Measurements from ENCODE around the gene PPIE. TPM values are rescaled to one million over a fixed set of nuclear protein-coding genes. Genes with fewer than 3 reads are reported as not detected.
A peak's percentile ranks its signal among the peaks of the same experiment; 100 is the strongest.

The PPIE gene
- total RNA-seq, 2 experiments from 2014 or later, result 54.5 to 71.9 TPM

GRCh38 chr1:39727221-39727931, 11.3 kb upstream of the PPIE start:
- H3K4me1 ChIP-seq (ENCODE audit: insufficient read depth, low read length, poor library complexity, severe bottlenecking), result no peaks in the 10 kb centered on the region
- POLR2A ChIA-PET, result interaction anchor here (0.9 kb wide), 1 partner anchor 9 kb away, joined by 3 read pairs; no protein-coding TSS in a partner anchor

GRCh38 chr1:39727932-39728317, 10.8 kb upstream of the PPIE start:
- Histone ChIP-seq H3K9me3 (ENCODE audit: low read length) (no peaks in the 10 kb centered on the region), H2AFZ (ENCODE audit: low read length) (no peak overlapping the region), H3K4me3 (ENCODE audit: low read depth, low read length, poor library complexity, severe bottlenecking) (no peak overlapping the region), H3K36me3 (ENCODE audit: insufficient read depth, low read length) (no peaks in the 10 kb centered on the region), H3K4me1 (ENCODE audit: insufficient read depth, low read length, poor library complexity, severe bottlenecking) (no peaks in the 10 kb centered on the region), H4K20me1 (ENCODE audit: insufficient read depth, low read length) (no peaks in the 10 kb centered on the region), H3K4me2 (ENCODE audit: low read length) (peak overlapping the region; percentile 6; the same call in 1 of the 2 replicates), H3K27ac (ENCODE audit: low read depth, low read length, poor library complexity, severe bottlenecking) (no peak overlapping the region), H3K79me2 (ENCODE audit: insufficient read depth, low read depth, low read length) (no peaks in the 10 kb centered on the region), H3K9me2 (ENCODE audit: insufficient read depth, low read length) (no peaks in the 10 kb centered on the region)
- no peak for TF ChIP-seq EZH2phosphoT487 (IDR thresholded peaks at IDR 0.05; ENCODE audit: borderline replicate concordance, low read depth, low read length)
- TF ChIP-seq CTCF (conservative IDR thresholded peaks at IDR 0.05; ENCODE audit: low read length), result no peak
- ChIA-PET POLR2A (no interaction called here), CTCF (ENCODE audit: unreplicated experiment) (no interaction called here)
- intact Hi-C loops (cut with micrococcal nuclease; ENCODE audit: unreplicated experiment), result no loop called here
- no TSS peak for BruUV-seq (replicated peaks)
- DNase-seq (ENCODE audit: low spot score), result no peak

More at GRCh38 chr1:39727221-39727931, 11.3 kb upstream of the PPIE start:
- no peaks in the 10 kb centered on the region for H3K9me2 ChIP-seq (ENCODE audit: insufficient read depth, low read length)
- no peaks in the 10 kb centered on the region for H3K9me3 ChIP-seq (ENCODE audit: low read length)
- H4K20me1 ChIP-seq (ENCODE audit: insufficient read depth, low read length), result no peaks in the 10 kb centered on the region
- intact Hi-C loops (cut with micrococcal nuclease; ENCODE audit: unreplicated experiment), result no loop called here
- H3K36me3 ChIP-seq (ENCODE audit: insufficient read depth, low read length), result no peaks in the 10 kb centered on the region
- H3K4me2 ChIP-seq (ENCODE audit: low read length), result no peak overlapping the region
- CTCF ChIA-PET (ENCODE audit: unreplicated experiment), result no interaction called here
- BruUV-seq (replicated peaks), result no TSS peak
- no peak for DNase-seq (ENCODE audit: low spot score)
- H3K27ac ChIP-seq (ENCODE audit: low read depth, low read length, poor library complexity, severe bottlenecking), result no peak overlapping the region
- H3K4me3 ChIP-seq (ENCODE audit: low read depth, low read length, poor library complexity, severe bottlenecking), result no peak overlapping the region
- peak; percentile 75; the same call in 1 of the 2 replicates for TF ChIP-seq EZH2phosphoT487 (IDR thresholded peaks at IDR 0.05; ENCODE audit: borderline replicate concordance, low read depth, low read length)
- no peak for TF ChIP-seq CTCF (conservative IDR thresholded peaks at IDR 0.05; ENCODE audit: low read length)
- H2AFZ ChIP-seq (ENCODE audit: low read length), result no peak overlapping the region
- no peaks in the 10 kb centered on the region for H3K79me2 ChIP-seq (ENCODE audit: insufficient read depth, low read depth, low read length)

GRCh38 chr1:39729030-39729429, 9.7 kb upstream of the PPIE start:
- Histone ChIP-seq H3K9me2 (ENCODE audit: insufficient read depth, low read length) (no peaks in the 10 kb centered on the region), H2AFZ (ENCODE audit: low read length) (no peak overlapping the region), H3K36me3 (ENCODE audit: insufficient read depth, low read length) (no peaks in the 10 kb centered on the region), H3K79me2 (ENCODE audit: insufficient read depth, low read depth, low read length) (no peaks in the 10 kb centered on the region), H3K4me3 (ENCODE audit: low read depth, low read length, poor library complexity, severe bottlenecking) (no peak overlapping the region), H3K4me2 (ENCODE audit: low read length) (no peak overlapping the region), H3K27ac (ENCODE audit: low read depth, low read length, poor library complexity, severe bottlenecking) (no peak overlapping the region), H3K4me1 (ENCODE audit: insufficient read depth, low read length, poor library complexity, severe bottlenecking) (no peaks in the 10 kb centered on the region), H3K9me3 (ENCODE audit: low read length) (no peaks in the 10 kb centered on the region), H4K20me1 (ENCODE audit: insufficient read depth, low read length) (no peaks in the 10 kb centered on the region)
- DNase-seq (ENCODE audit: low spot score), result no peak
- intact Hi-C loops (cut with micrococcal nuclease; ENCODE audit: unreplicated experiment), result no loop called here
- ChIA-PET POLR2A (interaction anchor here (1.0 kb wide), 1 partner anchor 10 kb away, joined by 5 read pairs; the partner anchor contains the start of gene PPIE), CTCF (ENCODE audit: unreplicated experiment) (no interaction called here)
- TF ChIP-seq CTCF (conservative IDR thresholded peaks at IDR 0.05; ENCODE audit: low read length), result no peak; the same call in 1 of the 2 replicates
- TF ChIP-seq EZH2phosphoT487 (IDR thresholded peaks at IDR 0.05; ENCODE audit: borderline replicate concordance, low read depth, low read length), result no peak
- BruUV-seq (replicated peaks), result no TSS peak
